GM19035 (cell line): ENCODE data around the gene TLR9.

ENCODE experiments used
- ATAC-seq: cut with Tn5 transposase; IDR thresholded peaks from one replicate; pipeline ENCODE4 v1.9.1; 2021; ENCODE audit not compliant: unreplicated experiment

TLR9 gene

DNA sequence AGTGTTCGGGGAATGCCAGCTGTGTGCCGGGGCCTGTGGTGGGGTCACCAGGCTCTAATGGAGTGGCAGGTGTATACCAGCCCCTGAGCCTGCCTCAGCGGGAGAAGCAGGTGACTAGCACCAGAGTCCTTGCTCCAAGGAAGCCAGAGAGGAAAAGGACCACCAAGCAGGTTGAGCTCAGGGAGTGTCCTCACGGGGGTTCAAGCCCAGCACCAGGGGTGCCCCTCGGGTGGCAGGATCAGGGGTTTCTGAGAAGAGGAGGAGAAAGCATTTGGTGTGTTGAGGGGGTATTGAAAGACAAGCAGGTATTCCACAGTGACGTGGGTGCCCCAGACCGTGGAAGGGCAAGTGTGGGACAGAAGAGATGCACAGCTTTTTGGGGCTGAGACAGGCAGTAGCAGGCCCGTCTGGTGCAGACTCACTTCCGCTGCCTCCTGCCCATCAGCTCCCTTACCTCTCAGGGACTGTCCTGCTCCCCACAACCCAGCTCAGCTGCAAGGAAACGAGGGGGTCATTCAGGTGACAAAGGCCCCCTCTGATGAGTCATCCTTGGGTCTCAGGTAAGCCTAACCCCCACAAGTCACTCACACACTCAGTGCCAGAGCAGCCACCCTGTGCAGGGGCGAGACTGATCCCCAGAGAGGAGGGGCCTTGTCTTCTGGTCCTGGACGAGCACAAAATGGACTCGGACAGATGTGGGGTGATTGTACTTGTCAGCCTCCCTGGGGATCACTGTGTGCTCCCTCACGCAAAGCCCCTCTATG lies 49.8 kb downstream of the TLR9 start:
- ATAC-seq: no peak

DNA sequence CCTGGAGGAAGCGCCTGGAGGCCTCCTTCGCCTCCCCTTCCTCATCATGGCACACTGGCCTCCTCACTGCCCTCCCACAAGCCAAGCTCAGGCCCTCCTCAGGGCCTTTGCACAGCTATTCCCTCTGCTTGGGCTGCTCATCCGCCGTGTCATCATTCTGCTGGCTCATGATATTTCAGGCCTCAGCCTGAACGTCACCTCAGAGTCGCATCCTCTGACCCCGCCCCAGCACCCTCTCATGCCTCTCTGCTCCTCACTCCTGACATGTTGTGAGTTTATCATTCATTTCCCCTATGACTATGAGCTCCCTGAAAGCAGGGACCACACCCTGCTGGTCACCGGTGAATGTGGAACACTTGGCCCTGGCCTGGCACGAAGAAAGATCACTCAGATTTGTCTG lies 50.5 kb downstream of the TLR9 start:
- no peak for ATAC-seq

- ATAC-seq: no peak
Observed at GRCh38 chr3:52173101-52173500, 52.3 kb downstream of the TLR9 start.

GRCh38 chr3:52172262-52172757 lies 53.1 kb downstream of the TLR9 start:
- ATAC-seq: no peak

DNA sequence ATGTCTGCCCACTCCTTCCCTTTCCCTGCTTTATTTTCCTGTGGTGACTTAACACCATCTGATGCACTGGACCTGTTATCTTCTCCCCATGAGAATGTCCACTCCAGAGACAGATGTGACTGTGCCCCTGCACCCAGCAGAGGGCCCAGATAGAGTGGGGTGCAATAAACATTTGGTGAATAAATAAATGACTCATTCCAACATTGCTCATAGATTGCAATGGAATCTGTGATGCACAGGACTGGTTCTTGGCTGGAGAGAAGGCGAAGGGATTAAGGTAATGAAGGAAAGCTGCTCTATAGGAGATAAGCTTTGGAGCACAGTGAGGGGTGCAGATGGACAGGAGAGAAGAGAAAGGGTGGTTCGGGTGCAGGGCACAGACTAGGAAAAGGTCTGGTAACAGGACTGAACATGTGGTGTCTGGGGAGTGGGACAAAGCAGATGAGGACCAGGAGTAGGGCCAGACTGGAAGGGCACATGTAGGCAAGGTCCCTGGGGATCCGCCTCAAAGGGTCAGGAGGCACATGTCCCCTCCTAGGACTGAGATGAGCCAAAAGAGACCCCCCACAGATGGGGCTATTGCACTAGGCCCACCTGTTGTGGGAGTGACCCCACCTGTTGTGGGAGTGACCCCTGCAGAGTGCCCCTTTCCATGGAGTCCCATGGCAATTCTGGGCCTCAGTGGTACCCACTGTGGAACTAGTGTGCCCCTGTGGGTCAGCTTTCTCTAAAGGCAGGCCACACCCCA lies 53.8 kb downstream of the TLR9 start:
- no peak for ATAC-seq
